Spinal cord (tissue), 10 donors: ENCODE data around the gene P2RX3. TPM values are rescaled to one million over a fixed set of nuclear protein-coding genes. Genes with fewer than 3 reads are reported as not detected.

ENCODE experiments used
- DNase-seq, 6 donors: peaks; one replicate each; pipeline versions ENCODE4 v3.0.0 to v3.0.0-alpha.2; 2013 to 2015; ENCODE audit warnings: low spot score in 6 of 6, low read depth in 4 of 6
- H3K27ac ChIP-seq: one replicate; pipeline ENCODE4 v1.5.1; 2013; ENCODE audit warnings: low read depth, low read length, control low read depth
- H3K27me3 ChIP-seq: one replicate; pipeline ENCODE4 v1.6.1; 2013; ENCODE audit warnings: low read length; ENCODE audit not compliant: control insufficient read depth, insufficient read depth
- H3K36me3 ChIP-seq: one replicate; pipeline ENCODE4 v1.6.1; 2013; ENCODE audit warnings: low read length; ENCODE audit not compliant: control insufficient read depth, insufficient read depth
- H3K4me1 ChIP-seq: one replicate; pipeline ENCODE4 v1.6.1; 2013; ENCODE audit warnings: low read length; ENCODE audit not compliant: control insufficient read depth, insufficient read depth
- H3K4me3 ChIP-seq: one replicate; pipeline ENCODE4 v1.5.1; 2013; ENCODE audit warnings: low read depth, low read length, control low read depth
- H3K9me3 ChIP-seq: one replicate; pipeline ENCODE4 v1.6.1; 2013; ENCODE audit warnings: low read length; ENCODE audit not compliant: control insufficient read depth, insufficient read depth
- WGBS: methylation state at CpG from one replicate; pipeline ENCODE4 v1.1.5; 2013; ENCODE audit warnings: missing lambda C conversion rate; ENCODE audit not compliant: insufficient coverage; 5-methylcytosine and 5-hydroxymethylcytosine counted together
- polyA plus RNA-seq, 2 donors: library from polyadenylated mRNA; unstranded; fragments of 120-200 nt; gene quantifications; one replicate each; pipeline ENCODE4 v1.2.1, GENCODE V29; 2013; ENCODE audit not compliant: insufficient read length in 2 of 2
- total RNA-seq, 2 donors: library from RNA; depleted of rRNA in 1 of 2; stranded (reverse); fragments of 120-200 nt in 1 of 2; fragments of >200 nt in 1 of 2; gene quantifications; one replicate each; pipeline versions ENCODE4 v1.2.3 to v1.2.4, GENCODE V29; 2013 to 2014
- donor health status: healthy.

P2RX3 gene
- total and polyA plus RNA-seq, 4 donors: 0.50 to 11.4 (median 2.8) TPM

GRCh38 chr11:57409321-57410100, 71.4 kb downstream of the P2RX3 start:
- no peak for DNase-seq
- WGBS: 95% methylated on average over 16 of the region's 18 CpGs
- Histone ChIP-seq H3K4me3 (no peak overlapping the region), H3K27me3 (no peaks in the 10 kb centered on the region), H3K9me3 (no peaks in the 10 kb centered on the region), H3K27ac (no peak overlapping the region), H3K4me1 (peaks cover 11% of the 10 kb centered on the region), H3K36me3 (peaks cover 33% of the 10 kb centered on the region)

- Histone ChIP-seq H3K27me3 (no peaks in the 10 kb centered on the region), H3K4me3 (no peak overlapping the region), H3K36me3 (peaks cover 40% of the 10 kb centered on the region), H3K27ac (no peak overlapping the region), H3K4me1 (peaks cover 11% of the 10 kb centered on the region), H3K9me3 (no peaks in the 10 kb centered on the region)
- no peak for DNase-seq
These were observed 72.1 kb downstream of the P2RX3 start for GRCh38 chr11:57410287-57410686.

- no peak overlapping the region for H3K4me3 ChIP-seq
- H3K27me3 ChIP-seq: no peaks in the 10 kb centered on the region
- DNase-seq: no peak
- H3K27ac ChIP-seq: no peak overlapping the region
- H3K36me3 ChIP-seq: peaks cover 36% of the 10 kb centered on the region
- no peaks in the 10 kb centered on the region for H3K4me1 ChIP-seq
- WGBS: 87% methylated on average over 4 of the region's 4 CpGs
- no peaks in the 10 kb centered on the region for H3K9me3 ChIP-seq
These were observed 75.5 kb downstream of the P2RX3 start for GRCh38 chr11:57413681-57414080.

- H3K27ac ChIP-seq: no peak overlapping the region
- no peaks in the 10 kb centered on the region for H3K9me3 ChIP-seq
- H3K4me3 ChIP-seq: no peak overlapping the region
- H3K4me1 ChIP-seq: no peaks in the 10 kb centered on the region
- no peaks in the 10 kb centered on the region for H3K27me3 ChIP-seq
- DNase-seq: no peak
- H3K36me3 ChIP-seq: peaks cover 25% of the 10 kb centered on the region
- WGBS: 100% methylated on average over 2 of the region's 11 CpGs
These were observed 76.6 kb downstream of the P2RX3 start for GRCh38 chr11:57414612-57415212.

GRCh38 chr11:57416436-57416835, 78.3 kb downstream of the P2RX3 start:
- WGBS: 100% methylated on average over 1 of the region's 3 CpGs
- H3K27me3 ChIP-seq: no peaks in the 10 kb centered on the region
- no peaks in the 10 kb centered on the region for H3K4me1 ChIP-seq
- no peak overlapping the region for H3K4me3 ChIP-seq
- H3K27ac ChIP-seq: no peak overlapping the region
- H3K36me3 ChIP-seq: peaks cover 25% of the 10 kb centered on the region
- no peak for DNase-seq
- H3K9me3 ChIP-seq: no peaks in the 10 kb centered on the region

- Histone ChIP-seq H3K27me3 (no peaks in the 10 kb centered on the region), H3K4me1 (no peaks in the 10 kb centered on the region), H3K27ac (no peak overlapping the region), H3K36me3 (peaks cover 25% of the 10 kb centered on the region), H3K9me3 (no peaks in the 10 kb centered on the region), H3K4me3 (no peak overlapping the region)
- DNase-seq: peak in 1 of 6 donors; percentile 82
- WGBS: 84% methylated on average over 4 of the region's 4 CpGs
These were observed 78.9 kb downstream of the P2RX3 start for GRCh38 chr11:57417056-57417455.

- peaks cover 25% of the 10 kb centered on the region for H3K36me3 ChIP-seq
- no peak overlapping the region for H3K4me3 ChIP-seq
- H3K27ac ChIP-seq: no peak overlapping the region
- no peak for DNase-seq
- H3K27me3 ChIP-seq: no peaks in the 10 kb centered on the region
- H3K9me3 ChIP-seq: no peaks in the 10 kb centered on the region
- H3K4me1 ChIP-seq: no peaks in the 10 kb centered on the region
These were observed 80.0 kb downstream of the P2RX3 start for GRCh38 chr11:57418131-57418530.

- Histone ChIP-seq H3K27me3 (no peaks in the 10 kb centered on the region), H3K9me3 (no peaks in the 10 kb centered on the region), H3K4me1 (peaks cover 3% of the 10 kb centered on the region), H3K36me3 (peaks cover 20% of the 10 kb centered on the region), H3K4me3 (no peak overlapping the region), H3K27ac (no peak overlapping the region)
- WGBS: 90% methylated on average over 2 of the region's 3 CpGs
- DNase-seq: no peak
These were observed 81.0 kb downstream of the P2RX3 start for GRCh38 chr11:57419146-57419545.

- DNase-seq: no peak
- no peaks in the 10 kb centered on the region for H3K9me3 ChIP-seq
- H3K4me1 ChIP-seq: peaks cover 19% of the 10 kb centered on the region
- H3K4me3 ChIP-seq: no peak overlapping the region
- peaks cover 11% of the 10 kb centered on the region for H3K36me3 ChIP-seq
- 70% methylated on average over 2 of the region's 4 CpGs for WGBS
- H3K27ac ChIP-seq: no peak overlapping the region
- H3K27me3 ChIP-seq: no peaks in the 10 kb centered on the region
These were observed 82.9 kb downstream of the P2RX3 start for GRCh38 chr11:57421066-57421465.

GRCh38 chr11:57421805-57422204, 83.7 kb downstream of the P2RX3 start:
- Histone ChIP-seq H3K9me3 (no peaks in the 10 kb centered on the region), H3K27me3 (no peaks in the 10 kb centered on the region), H3K27ac (no peak overlapping the region), H3K4me1 (peaks cover 26% of the 10 kb centered on the region), H3K4me3 (no peak overlapping the region), H3K36me3 (peaks cover 7% of the 10 kb centered on the region)
- DNase-seq: no peak
